GM20431 (cell line): Measurements from ENCODE around the gene PPARGC1A.

Source experiments
- in situ Hi-C: fragments of 300-500 bp; cut with MseI, MboI; formaldehyde crosslinking; loops from one replicate; pipeline ENCODE4 v1.15.0; 2020; ENCODE audit warnings: low sequenced_read_pairs; ENCODE audit not compliant: unreplicated experiment

The PPARGC1A gene

GRCh38 chr4:23853986-23854660, 35.7 kb downstream of the PPARGC1A start:
- in situ Hi-C loops: no loop called here

- in situ Hi-C loops: no loop called here
Observed at GRCh38 chr4:23851464-23851863, 38.4 kb downstream of the PPARGC1A start.

GRCh38 chr4:23847158-23847557, 42.7 kb downstream of the PPARGC1A start:
- in situ Hi-C loops: no loop called here

- in situ Hi-C loops: no loop called here
Observed at GRCh38 chr4:23844961-23845360, 44.9 kb downstream of the PPARGC1A start.

- in situ Hi-C loops: no loop called here
Observed at GRCh38 chr4:23839279-23839678, 50.6 kb downstream of the PPARGC1A start.

- in situ Hi-C loops: no loop called here
Observed at GRCh38 chr4:23838607-23839006, 51.2 kb downstream of the PPARGC1A start.

- in situ Hi-C loops: no loop called here
Observed at GRCh38 chr4:23838131-23838530, 51.7 kb downstream of the PPARGC1A start.

- in situ Hi-C loops: no loop called here
Observed at GRCh38 chr4:23837371-23837770, 52.5 kb downstream of the PPARGC1A start.

GRCh38 chr4:23835774-23836478, 53.9 kb downstream of the PPARGC1A start:
- in situ Hi-C loops: no loop called here

- in situ Hi-C loops: no loop called here
Observed at GRCh38 chr4:23828779-23829178, 61.1 kb downstream of the PPARGC1A start.

- in situ Hi-C loops: no loop called here
Observed at GRCh38 chr4:23828020-23828715, 61.7 kb downstream of the PPARGC1A start.

- in situ Hi-C loops: no loop called here
Observed at GRCh38 chr4:23822181-23822580, 67.7 kb downstream of the PPARGC1A start.

- in situ Hi-C loops: no loop called here
Observed at GRCh38 chr4:23819041-23819511, 70.8 kb downstream of the PPARGC1A start.

GRCh38 chr4:23818097-23818885, 71.6 kb downstream of the PPARGC1A start:
- in situ Hi-C loops: no loop called here

- in situ Hi-C loops: no loop called here
Observed at GRCh38 chr4:23814996-23815660, 74.7 kb downstream of the PPARGC1A start.

- in situ Hi-C loops: no loop called here
Observed at GRCh38 chr4:23814587-23814986, 75.3 kb downstream of the PPARGC1A start.

GRCh38 chr4:23811161-23811560, 78.7 kb downstream of the PPARGC1A start:
- in situ Hi-C loops: no loop called here

GRCh38 chr4:23805450-23805851, 84.4 kb downstream of the PPARGC1A start:
- in situ Hi-C loops: no loop called here

GRCh38 chr4:23789762-23790161, 100.1 kb downstream of the PPARGC1A start:
- in situ Hi-C loops: no loop called here

GRCh38 chr4:23788460-23788859, 101.4 kb downstream of the PPARGC1A start:
- in situ Hi-C loops: no loop called here
